ENCODE data around the gene PLVAP. TPM values are rescaled to one million over a fixed set of nuclear protein-coding genes. Genes with fewer than 3 reads are reported as not detected.

The PLVAP gene
- polyA plus RNA-seq, 2 of the 4 experiments (the other 2 are of a cell fraction) = not detected

DNA sequence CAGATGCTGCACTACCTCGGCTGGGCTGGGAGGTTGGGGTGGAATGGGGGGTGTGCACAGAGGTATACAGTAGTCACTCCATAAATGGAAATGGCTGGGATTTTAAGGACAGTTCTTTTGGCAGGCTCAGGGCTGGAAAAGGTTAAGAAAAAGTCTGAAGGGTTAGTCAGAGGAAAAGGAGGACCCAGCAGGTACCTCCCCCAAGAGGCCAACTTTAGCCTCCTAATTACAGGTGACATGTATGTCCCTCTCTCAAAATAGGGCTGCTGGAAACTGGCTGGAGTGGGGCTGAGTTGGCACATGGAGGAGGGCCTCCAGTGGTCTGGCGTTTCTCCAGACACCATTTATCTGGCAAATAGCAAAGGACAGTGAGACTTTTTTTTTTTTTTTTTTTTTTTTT, 15.9 kb upstream of the PLVAP start:
- Histone ChIP-seq H3K27ac (no peak overlapping the region), H3K4me3 (no peak overlapping the region), H3K4me1 (peaks cover 4% of the 10 kb centered on the region; the same call in 1 of the 3 replicates), H3K9me3 (peaks cover 10% of the 10 kb centered on the region; the same call in 2 of the 3 replicates), H3K4me2 (no peak overlapping the region)
- ChIA-PET POLR2A (no interaction called here), CTCF (interaction anchor here (0.6 to 2.3 kb wide), 4 partner anchors 14 to 100 kb away, joined by 3 to 7 read pairs (median 3); no protein-coding TSS in a partner anchor)
- TF ChIP-seq RAD21 (conservative IDR thresholded peaks at IDR 0.05 in 1 of 2, IDR thresholded peaks at IDR 0.05 in 1 of 2) (no peak), EHMT2 (IDR thresholded peaks at IDR 0.05; ENCODE audit: low read depth) (no peak), NR3C1 (IDR thresholded peaks at IDR 0.05) (no peak)
- DNase-seq (ENCODE audit: low read depth in 1 of 2, low spot score in 1 of 2) (peak in 1 of 2 experiments; percentile 18), ATAC-seq (no peak), FAIRE-seq (no peak)
- WGBS (ENCODE audit: missing lambda C conversion rate) = 28% methylated on average over 2 of the region's 2 CpGs

DNA sequence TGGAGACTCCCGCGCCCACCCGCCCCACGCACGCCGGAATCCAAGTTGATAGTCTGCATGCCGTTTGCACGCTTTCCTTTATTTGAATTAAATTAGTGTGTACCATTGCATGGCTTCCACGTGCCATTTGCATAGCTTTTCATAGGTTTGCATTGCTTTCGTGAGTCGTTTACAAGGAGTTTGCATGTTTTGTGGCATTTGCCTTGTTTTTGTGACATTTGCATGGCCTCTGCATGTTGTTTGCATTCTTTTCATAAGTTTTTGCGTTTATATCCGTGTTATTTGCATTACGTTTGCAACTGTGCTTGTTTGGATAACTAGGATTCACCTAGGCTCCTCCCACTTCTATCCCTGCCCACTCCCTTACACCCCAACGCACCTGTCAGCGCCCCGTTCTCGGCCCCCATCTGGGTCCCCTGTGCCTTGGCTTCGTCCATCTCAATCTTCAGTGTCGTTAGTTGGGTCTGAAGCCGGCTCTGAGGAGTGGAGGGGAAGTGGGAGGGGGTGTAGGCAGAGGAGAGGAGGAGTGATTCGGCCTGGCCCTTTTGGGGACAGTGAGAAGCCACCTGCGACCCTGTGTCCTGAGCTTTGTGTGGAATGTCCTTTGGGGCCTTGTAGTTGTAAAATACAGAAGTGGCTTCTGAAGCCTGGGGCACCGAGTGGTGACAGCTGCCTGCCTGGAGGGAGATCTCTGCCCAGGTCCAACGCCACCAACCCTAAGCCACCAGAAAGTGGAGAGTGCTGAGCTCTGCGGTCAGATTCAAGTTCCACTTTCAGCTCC, 14.4 kb upstream of the PLVAP start:
- peak overlapping the region; percentile 48 for H3K4me3 ChIP-seq
- peak overlapping the region; percentile 51 to 72; a peak in 3 of 6 replicates for H3K27ac ChIP-seq
- FAIRE-seq (no peak), ATAC-seq (peak; percentile 42 to 46; a peak in 3 of 6 replicates), DNase-seq (ENCODE audit: low read depth in 1 of 2, low spot score in 1 of 2) (peak in 1 of 2 experiments; percentile 36)
- peaks cover 10% of the 10 kb centered on the region; the same call in 2 of the 3 replicates for H3K9me3 ChIP-seq
- ChIA-PET POLR2A (interaction anchor here (0.6 to 0.9 kb wide), 2 partner anchors 52 to 222 kb away, joined by 4 to 7 read pairs; no protein-coding TSS in a partner anchor), CTCF (interaction anchor here (0.6 to 8.8 kb wide), 7 partner anchors 11 to 383 kb away, joined by 3 to 111 read pairs (median 3); no protein-coding TSS in a partner anchor)
- 24% methylated on average over 20 of the region's 26 CpGs for WGBS (ENCODE audit: missing lambda C conversion rate)
- peak overlapping the region; percentile 97 for H3K4me2 ChIP-seq
- no peak for TF ChIP-seq ZNF302 (CRISPR knock-in tag; IDR thresholded peaks at IDR 0.05)
- TF ChIP-seq, protein P1, sequence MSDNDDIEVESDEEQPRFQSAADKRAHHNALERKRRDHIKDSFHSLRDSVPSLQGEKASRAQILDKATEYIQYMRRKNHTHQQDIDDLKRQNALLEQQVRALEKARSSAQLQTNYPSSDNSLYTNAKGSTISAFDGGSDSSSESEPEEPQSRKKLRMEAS (IDR thresholded peaks at IDR 0.05) = 0 out of 2 replicates have a peak, but pooled peaks have one; percentile 28
- peaks cover 4% of the 10 kb centered on the region; the same call in 1 of the 3 replicates for H3K4me1 ChIP-seq

DNA sequence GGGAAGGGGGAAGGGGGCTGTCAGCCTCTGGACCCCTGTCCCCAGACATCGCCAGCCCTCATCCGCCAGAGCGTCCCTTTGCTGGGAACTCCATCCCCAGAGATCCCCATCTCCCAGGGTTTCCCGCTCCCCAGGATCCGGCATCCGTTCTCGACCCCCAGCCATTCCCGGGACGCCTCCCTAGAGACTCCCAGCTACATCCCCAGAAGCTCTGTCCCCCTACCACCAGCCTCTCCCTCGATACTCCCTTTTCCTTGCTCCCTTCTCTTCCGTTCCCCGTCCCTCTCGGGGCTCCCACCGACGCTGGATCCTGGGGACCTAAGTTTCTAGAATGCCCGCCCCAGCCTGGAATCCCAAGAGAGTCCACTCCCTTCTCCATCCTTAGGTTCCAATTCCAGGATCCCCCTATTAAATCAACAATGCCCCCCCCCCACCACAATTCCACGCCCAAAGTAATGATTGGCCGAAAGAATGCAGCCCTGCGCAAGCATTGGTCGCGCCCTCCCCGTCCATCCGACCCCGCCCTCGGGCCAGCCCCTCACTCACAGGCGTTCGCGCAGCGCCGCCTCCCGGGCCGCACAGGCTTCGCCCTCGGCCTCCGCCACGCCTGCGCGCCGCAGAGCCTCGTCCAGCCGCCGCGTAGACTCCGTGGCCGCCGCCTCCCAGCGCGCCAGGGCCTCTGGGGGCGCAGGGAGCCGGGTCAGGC, 13.7 kb upstream of the PLVAP start:
- H3K9me3 ChIP-seq = peaks cover 10% of the 10 kb centered on the region; the same call in 2 of the 3 replicates
- H3K4me1 ChIP-seq = peaks cover 4% of the 10 kb centered on the region; the same call in 1 of the 3 replicates
- DNase-seq (ENCODE audit: low read depth in 1 of 2, low spot score in 1 of 2) (peak; percentile 81 to 91), ATAC-seq (peak; percentile 95 to 99), FAIRE-seq (no peak)
- H3K27ac ChIP-seq = peak overlapping the region; percentile 62 to 78
- 4% methylated on average over 14 of the region's 50 CpGs for WGBS (ENCODE audit: missing lambda C conversion rate)
- ChIA-PET CTCF (interaction anchor here (0.7 to 8.8 kb wide), 7 partner anchors 8 to 130 kb away, joined by 3 to 111 read pairs (median 4); partner anchors contain the start of gene MRPL34), POLR2A (interaction anchor here (0.9 kb wide), 1 partner anchor 51 kb away, joined by 4 read pairs; no protein-coding TSS in a partner anchor)
- TF ChIP-seq JUN (IDR thresholded peaks at IDR 0.05) (0 out of 5 replicates have a peak, but pooled peaks of 1 of the 2 experiments have one; percentile 22), CBX8 (IDR thresholded peaks at IDR 0.05) (no peak), FOSB (CRISPR knock-in tag; IDR thresholded peaks at IDR 0.05) (no peak), MAZ (IDR thresholded peaks at IDR 0.05; ENCODE audit: borderline replicate concordance, low read depth, low read length) (peak; percentile 41; the same call in 1 of the 2 replicates), POLR2A (IDR thresholded peaks at IDR 0.05; ENCODE audit: low read length) (peak; percentile 37; the same call in 1 of the 2 replicates), RAD21 (conservative IDR thresholded peaks at IDR 0.05 in 1 of 2, IDR thresholded peaks at IDR 0.05 in 1 of 2) (peak; percentile 37 to 63; a peak in 4 of 5 replicates), TFCP2L1 (CRISPR knock-in tag; IDR thresholded peaks at IDR 0.05) (no peak), EP300 (IDR thresholded peaks at IDR 0.05) (no peak), POLR2AphosphoS2 (conservative IDR thresholded peaks at IDR 0.05; ENCODE audit: low read length) (no peak), RFX5 (IDR thresholded peaks at IDR 0.05) (no peak), ESRRA (IDR thresholded peaks at IDR 0.05; ENCODE audit: borderline replicate concordance, low read length) (no peak), CHD2 (IDR thresholded peaks at IDR 0.05; ENCODE audit: low read length, partially characterized antibody) (no peak), NPAS2 (CRISPR knock-in tag; IDR thresholded peaks at IDR 0.05; ENCODE audit: borderline replicate concordance) (no peak), NR3C1 (IDR thresholded peaks at IDR 0.05) (no peak), RNF2 (IDR thresholded peaks at IDR 0.05; ENCODE audit: borderline replicate concordance, low read depth) (no peak), EHMT2 (IDR thresholded peaks at IDR 0.05; ENCODE audit: low read depth) (no peak), MYC (IDR thresholded peaks at IDR 0.05; ENCODE audit: borderline replicate concordance, low read length) (no peak), BHLHE40 (IDR thresholded peaks at IDR 0.05; ENCODE audit: low read depth, low read length) (no peak), ZFP36 (IDR thresholded peaks at IDR 0.05; ENCODE audit: borderline replicate concordance, partially characterized antibody) (no peak), KDM1A (IDR thresholded peaks at IDR 0.05; ENCODE audit: low read depth) (no peak), SMC3 (IDR thresholded peaks at IDR 0.05) (peak; percentile 50), HDAC2 (IDR thresholded peaks at IDR 0.05) (no peak)
- TF ChIP-seq, protein P2, sequence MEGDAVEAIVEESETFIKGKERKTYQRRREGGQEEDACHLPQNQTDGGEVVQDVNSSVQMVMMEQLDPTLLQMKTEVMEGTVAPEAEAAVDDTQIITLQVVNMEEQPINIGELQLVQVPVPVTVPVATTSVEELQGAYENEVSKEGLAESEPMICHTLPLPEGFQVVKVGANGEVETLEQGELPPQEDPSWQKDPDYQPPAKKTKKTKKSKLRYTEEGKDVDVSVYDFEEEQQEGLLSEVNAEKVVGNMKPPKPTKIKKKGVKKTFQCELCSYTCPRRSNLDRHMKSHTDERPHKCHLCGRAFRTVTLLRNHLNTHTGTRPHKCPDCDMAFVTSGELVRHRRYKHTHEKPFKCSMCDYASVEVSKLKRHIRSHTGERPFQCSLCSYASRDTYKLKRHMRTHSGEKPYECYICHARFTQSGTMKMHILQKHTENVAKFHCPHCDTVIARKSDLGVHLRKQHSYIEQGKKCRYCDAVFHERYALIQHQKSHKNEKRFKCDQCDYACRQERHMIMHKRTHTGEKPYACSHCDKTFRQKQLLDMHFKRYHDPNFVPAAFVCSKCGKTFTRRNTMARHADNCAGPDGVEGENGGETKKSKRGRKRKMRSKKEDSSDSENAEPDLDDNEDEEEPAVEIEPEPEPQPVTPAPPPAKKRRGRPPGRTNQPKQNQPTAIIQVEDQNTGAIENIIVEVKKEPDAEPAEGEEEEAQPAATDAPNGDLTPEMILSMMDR (IDR thresholded peaks at IDR 0.05) = peak; percentile 58
- TF ChIP-seq, protein P3, sequence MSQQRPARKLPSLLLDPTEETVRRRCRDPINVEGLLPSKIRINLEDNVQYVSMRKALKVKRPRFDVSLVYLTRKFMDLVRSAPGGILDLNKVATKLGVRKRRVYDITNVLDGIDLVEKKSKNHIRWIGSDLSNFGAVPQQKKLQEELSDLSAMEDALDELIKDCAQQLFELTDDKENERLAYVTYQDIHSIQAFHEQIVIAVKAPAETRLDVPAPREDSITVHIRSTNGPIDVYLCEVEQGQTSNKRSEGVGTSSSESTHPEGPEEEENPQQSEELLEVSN (IDR thresholded peaks at IDR 0.05; ENCODE audit: borderline replicate concordance, low read depth) = no peak
- peak overlapping the region; percentile 48 for H3K4me3 ChIP-seq
- H3K4me2 ChIP-seq = peak overlapping the region; percentile 97
